Prostate gland (tissue), 2 donors: Measurements from ENCODE around the gene TMEM30A.

ENCODE experiments used
- POLR2A ChIP-seq: fragments of 450-650 bp; IDR thresholded peaks from one replicate; pipeline ENCODE4 v1.6.1; 2016; ENCODE audit warnings: antibody characterized with exemption, mild to moderate bottlenecking
- POLR2AphosphoS5 ChIP-seq: sonication (generic); formaldehyde crosslinking; IDR thresholded peaks from one replicate; pipeline ENCODE4 v1.6.1; 2017; ENCODE audit warnings: antibody characterized with exemption
- TF ChIP-seq, protein P1 (sequence below), 4 experiments: fragments of 200-600 bp in 2 of 4; fragments of 450-650 bp in 2 of 4; sonication (generic) in 2 of 4; IDR thresholded peaks; 1 replicate in 3 of 4; 2 replicates in 1 of 4; pipeline ENCODE4 v1.5.1; 2016 to 2019; ENCODE audit warnings: antibody characterized with exemption in 4 of 4, mild to moderate bottlenecking in 2 of 4, moderate library complexity in 2 of 4

DNA sequence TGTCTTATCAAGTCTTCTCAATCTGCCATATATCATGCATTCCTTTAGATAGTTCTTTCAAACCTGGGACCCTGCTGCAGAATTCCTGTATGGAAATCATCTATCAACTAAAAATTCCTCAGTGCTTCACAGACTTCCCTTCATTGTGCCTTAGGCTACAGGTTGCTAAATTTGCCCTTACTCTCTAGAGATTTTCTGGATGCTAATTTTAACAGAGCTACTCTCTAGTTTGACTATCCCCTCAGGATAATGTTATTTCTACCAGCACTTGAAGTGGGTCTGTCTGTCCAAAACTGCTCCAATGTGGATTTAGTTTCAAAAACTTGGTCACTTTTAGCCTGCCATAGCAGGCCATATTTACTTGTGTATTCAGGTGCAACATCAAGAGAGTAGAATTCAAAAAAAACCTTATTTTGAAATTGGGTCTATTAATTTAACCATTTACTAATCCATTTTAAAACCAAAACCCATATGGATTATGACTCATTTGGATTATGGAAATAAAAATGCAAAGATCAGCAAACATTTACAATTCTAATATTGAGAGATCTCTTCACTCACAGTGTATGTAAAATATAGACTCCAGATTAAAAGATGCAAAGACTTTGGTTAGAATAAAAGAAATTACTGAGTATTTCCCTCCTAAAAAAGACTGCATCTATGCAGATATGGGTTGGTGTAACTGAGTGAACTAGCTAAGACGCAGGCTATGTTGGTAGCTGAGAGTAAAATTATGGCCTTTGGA is 27.1 kb downstream of the TMEM30A start:
- TF ChIP-seq, protein P1, sequence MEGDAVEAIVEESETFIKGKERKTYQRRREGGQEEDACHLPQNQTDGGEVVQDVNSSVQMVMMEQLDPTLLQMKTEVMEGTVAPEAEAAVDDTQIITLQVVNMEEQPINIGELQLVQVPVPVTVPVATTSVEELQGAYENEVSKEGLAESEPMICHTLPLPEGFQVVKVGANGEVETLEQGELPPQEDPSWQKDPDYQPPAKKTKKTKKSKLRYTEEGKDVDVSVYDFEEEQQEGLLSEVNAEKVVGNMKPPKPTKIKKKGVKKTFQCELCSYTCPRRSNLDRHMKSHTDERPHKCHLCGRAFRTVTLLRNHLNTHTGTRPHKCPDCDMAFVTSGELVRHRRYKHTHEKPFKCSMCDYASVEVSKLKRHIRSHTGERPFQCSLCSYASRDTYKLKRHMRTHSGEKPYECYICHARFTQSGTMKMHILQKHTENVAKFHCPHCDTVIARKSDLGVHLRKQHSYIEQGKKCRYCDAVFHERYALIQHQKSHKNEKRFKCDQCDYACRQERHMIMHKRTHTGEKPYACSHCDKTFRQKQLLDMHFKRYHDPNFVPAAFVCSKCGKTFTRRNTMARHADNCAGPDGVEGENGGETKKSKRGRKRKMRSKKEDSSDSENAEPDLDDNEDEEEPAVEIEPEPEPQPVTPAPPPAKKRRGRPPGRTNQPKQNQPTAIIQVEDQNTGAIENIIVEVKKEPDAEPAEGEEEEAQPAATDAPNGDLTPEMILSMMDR (IDR thresholded peaks at IDR 0.05), result no peak
- TF ChIP-seq POLR2AphosphoS5 (no peak), POLR2A (no peak)
